Measurements from ENCODE around the gene ILKAP. TPM values are rescaled to one million over a fixed set of nuclear protein-coding genes. Genes with fewer than 3 reads are reported as not detected.

The ILKAP gene
- total and polyA plus RNA-seq, 2 donors (not counting 1 experiment from before 2014, with no cell fraction given) = 27.9 to 31.3 TPM

DNA sequence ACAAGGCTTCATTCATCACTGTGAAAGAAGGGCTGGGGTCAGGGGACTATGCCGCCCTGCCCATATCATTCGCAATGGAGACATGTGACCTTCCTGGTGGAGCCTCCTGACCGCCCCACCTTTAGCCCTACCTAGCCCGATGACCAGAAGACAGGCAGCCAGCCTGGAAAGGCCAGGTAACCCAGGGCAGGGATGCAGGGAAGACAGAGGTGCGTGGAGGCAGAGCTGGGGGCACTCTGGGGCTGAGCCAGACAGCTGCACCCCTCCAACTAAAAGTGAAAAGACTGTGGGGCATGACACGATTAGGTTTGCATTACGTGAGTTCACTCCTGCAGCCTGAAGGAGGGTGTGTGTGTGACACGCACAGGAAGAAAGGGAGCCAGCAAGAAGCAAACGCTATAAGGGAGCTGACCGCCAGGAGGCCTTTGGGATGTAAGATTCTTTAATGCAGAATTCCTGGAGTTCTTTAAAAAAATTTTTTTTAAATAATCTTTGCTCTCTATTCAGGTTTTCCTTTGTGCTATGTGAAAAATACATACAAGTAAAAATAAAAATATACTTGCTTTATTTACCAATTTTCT lies 40.1 kb upstream of the ILKAP start:
- no peak for DNase-seq (ENCODE audit: low read depth in 2 of 2)
- Histone ChIP-seq H3K9ac (ENCODE audit: insufficient read depth, low read length) (no peak overlapping the region), H3K4me3 (replicated peaks in 1 of 4; ENCODE audit: control extremely low read depth in 1 of 4, insufficient read depth in 1 of 4, low read depth in 3 of 4, low read length in 4 of 4) (no peak overlapping the region), H3K27ac (ENCODE audit: insufficient read depth, low read length) (no peak overlapping the region), H3K9me3 (ENCODE audit: control insufficient read depth, insufficient read depth, low read depth, low read length) (no peaks in the 10 kb centered on the region), H4K20me1 (ENCODE audit: control insufficient read depth, extremely low read depth, insufficient read depth, low read length) (no peaks in the 10 kb centered on the region), H2AFZ (ENCODE audit: low read length) (no peak overlapping the region), H3K4me2 (ENCODE audit: extremely low read depth, insufficient read depth, low read length) (no peak overlapping the region), H3K79me2 (ENCODE audit: control insufficient read depth, insufficient read depth, low read length) (no peaks in the 10 kb centered on the region), H3K27me3 (ENCODE audit: control insufficient read depth, insufficient read depth, low read length) (peaks cover 7% of the 10 kb centered on the region), H3K4me1 (ENCODE audit: control insufficient read depth, extremely low read depth, insufficient read depth, low read length) (peaks cover 2% of the 10 kb centered on the region), H3K36me3 (ENCODE audit: control insufficient read depth, insufficient read depth, low read length) (no peaks in the 10 kb centered on the region)
- no peak for TF ChIP-seq EZH2 (IDR thresholded peaks at IDR 0.05; ENCODE audit: low read length, missing control alignments)
- TF ChIP-seq, protein P1, sequence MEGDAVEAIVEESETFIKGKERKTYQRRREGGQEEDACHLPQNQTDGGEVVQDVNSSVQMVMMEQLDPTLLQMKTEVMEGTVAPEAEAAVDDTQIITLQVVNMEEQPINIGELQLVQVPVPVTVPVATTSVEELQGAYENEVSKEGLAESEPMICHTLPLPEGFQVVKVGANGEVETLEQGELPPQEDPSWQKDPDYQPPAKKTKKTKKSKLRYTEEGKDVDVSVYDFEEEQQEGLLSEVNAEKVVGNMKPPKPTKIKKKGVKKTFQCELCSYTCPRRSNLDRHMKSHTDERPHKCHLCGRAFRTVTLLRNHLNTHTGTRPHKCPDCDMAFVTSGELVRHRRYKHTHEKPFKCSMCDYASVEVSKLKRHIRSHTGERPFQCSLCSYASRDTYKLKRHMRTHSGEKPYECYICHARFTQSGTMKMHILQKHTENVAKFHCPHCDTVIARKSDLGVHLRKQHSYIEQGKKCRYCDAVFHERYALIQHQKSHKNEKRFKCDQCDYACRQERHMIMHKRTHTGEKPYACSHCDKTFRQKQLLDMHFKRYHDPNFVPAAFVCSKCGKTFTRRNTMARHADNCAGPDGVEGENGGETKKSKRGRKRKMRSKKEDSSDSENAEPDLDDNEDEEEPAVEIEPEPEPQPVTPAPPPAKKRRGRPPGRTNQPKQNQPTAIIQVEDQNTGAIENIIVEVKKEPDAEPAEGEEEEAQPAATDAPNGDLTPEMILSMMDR (conservative IDR thresholded peaks at IDR 0.05 in 1 of 2, IDR thresholded peaks at IDR 0.05 in 1 of 2; ENCODE audit: low read depth in 1 of 2, low read length in 2 of 2) = peak in 1 of 2 donors; percentile 33

DNA sequence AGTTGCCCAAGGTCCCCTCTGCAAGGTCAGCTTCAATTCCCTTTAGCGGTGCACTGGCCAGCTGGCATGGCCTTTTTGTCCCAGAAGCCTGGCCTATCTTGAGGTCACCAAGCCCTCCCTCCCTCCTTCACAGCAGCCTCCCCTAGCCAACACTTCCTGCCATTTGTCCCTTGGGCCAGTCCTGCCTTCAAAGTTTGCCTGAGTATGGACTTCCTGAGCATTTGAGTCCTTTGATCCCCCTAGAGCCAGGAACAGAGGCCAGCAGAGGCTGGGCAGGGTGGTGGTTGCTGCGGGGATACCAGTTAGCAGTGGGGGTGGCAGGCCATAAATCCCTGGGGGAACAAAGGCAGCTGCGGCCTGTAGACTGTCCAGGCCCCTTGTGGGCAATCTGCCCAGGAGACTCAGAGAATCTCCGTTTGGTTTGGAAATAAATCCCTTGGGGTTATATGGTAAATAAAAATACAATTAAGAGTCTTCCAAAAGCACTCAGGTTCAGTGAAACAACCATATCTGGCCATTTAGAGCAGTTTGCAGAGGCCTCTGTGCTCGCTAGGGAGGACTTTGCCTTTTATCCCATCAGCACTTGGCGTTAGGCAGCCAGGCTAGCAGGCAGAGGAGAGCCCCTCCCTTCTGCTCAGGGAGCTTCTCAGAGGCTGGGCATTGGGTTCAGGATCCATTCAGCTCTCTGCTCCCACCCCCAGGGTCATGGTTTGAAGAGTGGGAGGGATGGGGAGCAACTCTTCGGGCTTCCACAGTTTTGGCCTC lies 39.4 kb upstream of the ILKAP start:
- TF ChIP-seq EZH2 (IDR thresholded peaks at IDR 0.05; ENCODE audit: low read length, missing control alignments) = no peak
- TF ChIP-seq, protein P1 (conservative IDR thresholded peaks at IDR 0.05 in 1 of 2, IDR thresholded peaks at IDR 0.05 in 1 of 2; ENCODE audit: low read depth in 1 of 2, low read length in 2 of 2) = no peak
- peaks cover 2% of the 10 kb centered on the region for H3K4me1 ChIP-seq (ENCODE audit: control insufficient read depth, extremely low read depth, insufficient read depth, low read length)
- DNase-seq (ENCODE audit: low read depth in 2 of 2) = no peak
- H3K27ac ChIP-seq (ENCODE audit: insufficient read depth, low read length) = no peak overlapping the region
- no peak overlapping the region for H3K4me3 ChIP-seq (replicated peaks in 1 of 4; ENCODE audit: control extremely low read depth in 1 of 4, insufficient read depth in 1 of 4, low read depth in 3 of 4, low read length in 4 of 4)
- H3K79me2 ChIP-seq (ENCODE audit: control insufficient read depth, insufficient read depth, low read length) = no peaks in the 10 kb centered on the region
- no peaks in the 10 kb centered on the region for H3K36me3 ChIP-seq (ENCODE audit: control insufficient read depth, insufficient read depth, low read length)
- H3K9ac ChIP-seq (ENCODE audit: insufficient read depth, low read length) = no peak overlapping the region
- H3K9me3 ChIP-seq (ENCODE audit: control insufficient read depth, insufficient read depth, low read depth, low read length) = no peaks in the 10 kb centered on the region
- H3K4me2 ChIP-seq (ENCODE audit: extremely low read depth, insufficient read depth, low read length) = no peak overlapping the region
- peaks cover 9% of the 10 kb centered on the region for H3K27me3 ChIP-seq (ENCODE audit: control insufficient read depth, insufficient read depth, low read length)
- H4K20me1 ChIP-seq (ENCODE audit: control insufficient read depth, extremely low read depth, insufficient read depth, low read length) = no peaks in the 10 kb centered on the region
- H2AFZ ChIP-seq (ENCODE audit: low read length) = no peak overlapping the region

DNA sequence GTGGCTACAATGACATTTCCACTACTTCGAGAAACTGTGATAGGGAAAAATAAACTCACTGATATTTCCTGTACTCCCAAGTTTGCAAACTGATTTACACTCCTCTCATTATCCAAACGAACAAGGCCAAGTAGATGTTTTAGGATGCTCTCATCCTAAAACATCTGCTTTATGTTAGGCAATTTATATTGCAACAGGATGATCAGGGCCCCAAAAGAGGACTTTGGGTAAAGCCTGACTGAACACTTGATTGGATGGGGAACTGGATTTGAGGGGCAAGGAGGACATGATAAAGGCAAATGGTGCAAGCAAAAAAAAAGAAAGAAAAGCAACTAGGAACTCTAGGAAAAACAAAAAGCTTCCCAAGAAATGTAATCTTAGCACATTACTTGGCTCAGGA lies 38.5 kb upstream of the ILKAP start:
- DNase-seq (ENCODE audit: low read depth in 2 of 2) = no peak
- TF ChIP-seq, protein P1 (conservative IDR thresholded peaks at IDR 0.05 in 1 of 2, IDR thresholded peaks at IDR 0.05 in 1 of 2; ENCODE audit: low read depth in 1 of 2, low read length in 2 of 2) = no peak
- no peak for TF ChIP-seq EZH2 (IDR thresholded peaks at IDR 0.05; ENCODE audit: low read length, missing control alignments)
- Histone ChIP-seq H3K27ac (ENCODE audit: insufficient read depth, low read length) (no peak overlapping the region), H4K20me1 (ENCODE audit: control insufficient read depth, extremely low read depth, insufficient read depth, low read length) (no peaks in the 10 kb centered on the region), H3K27me3 (ENCODE audit: control insufficient read depth, insufficient read depth, low read length) (peaks cover 17% of the 10 kb centered on the region), H3K79me2 (ENCODE audit: control insufficient read depth, insufficient read depth, low read length) (no peaks in the 10 kb centered on the region), H2AFZ (ENCODE audit: low read length) (no peak overlapping the region), H3K9me3 (ENCODE audit: control insufficient read depth, insufficient read depth, low read depth, low read length) (no peaks in the 10 kb centered on the region), H3K4me2 (ENCODE audit: extremely low read depth, insufficient read depth, low read length) (no peak overlapping the region), H3K4me3 (replicated peaks in 1 of 4; ENCODE audit: control extremely low read depth in 1 of 4, insufficient read depth in 1 of 4, low read depth in 3 of 4, low read length in 4 of 4) (no peak overlapping the region), H3K9ac (ENCODE audit: insufficient read depth, low read length) (no peak overlapping the region), H3K4me1 (ENCODE audit: control insufficient read depth, extremely low read depth, insufficient read depth, low read length) (peaks cover 2% of the 10 kb centered on the region), H3K36me3 (ENCODE audit: control insufficient read depth, insufficient read depth, low read length) (no peaks in the 10 kb centered on the region)

Data from fibroblast of lung (primary cell).